Neuronal stem cell (in vitro differentiated cells): ENCODE measurements around the gene ZNF827.

Experiments
- DNase-seq: peaks from one replicate; pipeline ENCODE4 v3.0.0-alpha.2; 2013; ENCODE audit warnings: low spot score
- H2AFZ ChIP-seq: one replicate; pipeline ENCODE4 v1.6.1; 2013; ENCODE audit warnings: mild to moderate bottlenecking, low read length, inconsistent platforms
- H2AK5ac ChIP-seq: 2 replicates; pipeline ENCODE4 v1.6.1; 2013; ENCODE audit warnings: low read depth, mild to moderate bottlenecking, inconsistent platforms, low read length, moderate library complexity, mixed read lengths
- H2BK120ac ChIP-seq: 2 replicates; pipeline ENCODE4 v1.6.1; 2013; ENCODE audit warnings: low read depth, mild to moderate bottlenecking, inconsistent platforms, low read length, moderate library complexity, mixed read lengths
- H2BK12ac ChIP-seq: one replicate; pipeline ENCODE4 v1.6.1; 2013; ENCODE audit warnings: low read length, inconsistent platforms
- H2BK15ac ChIP-seq: 2 replicates; pipeline ENCODE4 v1.6.1; 2013; ENCODE audit warnings: mild to moderate bottlenecking, low read length, inconsistent platforms, mixed read lengths
- H2BK5ac ChIP-seq: one replicate; pipeline ENCODE4 v1.6.1; 2013; ENCODE audit warnings: inconsistent platforms, mild to moderate bottlenecking, low read length, moderate library complexity
- H3K14ac ChIP-seq: one replicate; pipeline ENCODE4 v1.6.1; 2013; ENCODE audit warnings: low read length, inconsistent platforms
- H3K18ac ChIP-seq: 2 replicates; pipeline ENCODE4 v1.6.1; 2013; ENCODE audit warnings: low read length, inconsistent platforms
- H3K23ac ChIP-seq: 2 replicates; pipeline ENCODE4 v1.6.1; 2013; ENCODE audit warnings: low read depth, mild to moderate bottlenecking, mixed read lengths, low read length, inconsistent platforms; ENCODE audit not compliant: poor library complexity
- H3K27ac ChIP-seq: replicated peaks from 3 replicates; pipeline ENCODE4 v1.5.1; 2013; ENCODE audit warnings: low read length, inconsistent platforms
- H3K27me3 ChIP-seq, 3 experiments: 2 replicates each; pipeline ENCODE4 v1.6.1; 2013; ENCODE audit warnings: low read length in 3 of 3, mild to moderate bottlenecking in 2 of 3, inconsistent platforms in 1 of 3, low read depth in 1 of 3, mixed read lengths in 1 of 3, moderate library complexity in 1 of 3; ENCODE audit not compliant: control insufficient read depth in 3 of 3, insufficient read depth in 3 of 3
- H3K36me3 ChIP-seq, 2 donors: replicated peaks in 1 of 2; 2 replicates each; pipeline ENCODE4 v1.6.1; 2013; ENCODE audit warnings: low read length in 2 of 2; ENCODE audit not compliant: control insufficient read depth in 2 of 2, insufficient read depth in 2 of 2
- H3K4ac ChIP-seq: 2 replicates; pipeline ENCODE4 v1.6.1; 2013; ENCODE audit warnings: inconsistent platforms, mild to moderate bottlenecking, low read length, moderate library complexity
- H3K4me1 ChIP-seq, 2 donors: 1 replicate in 1 of 2; 2 replicates in 1 of 2; pipeline ENCODE4 v1.6.1; 2013; ENCODE audit warnings: low read length in 2 of 2, low read depth in 1 of 2; ENCODE audit not compliant: control insufficient read depth in 2 of 2, insufficient read depth in 1 of 2
- H3K4me2 ChIP-seq: one replicate; pipeline ENCODE4 v1.6.1; 2013; ENCODE audit warnings: mild to moderate bottlenecking, low read length, inconsistent platforms; ENCODE audit not compliant: insufficient read depth, poor library complexity, severe bottlenecking
- H3K4me3 ChIP-seq, 2 donors: 2 replicates each; pipeline ENCODE4 v1.5.1; 2013; ENCODE audit warnings: low read length in 2 of 2, mild to moderate bottlenecking in 2 of 2, inconsistent platforms in 1 of 2, moderate library complexity in 1 of 2
- H3K79me1 ChIP-seq: one replicate; pipeline ENCODE4 v1.6.1; 2013; ENCODE audit warnings: low read depth, mild to moderate bottlenecking, inconsistent platforms, low read length, moderate library complexity
- H3K9ac ChIP-seq: one replicate; pipeline ENCODE4 v1.6.1; 2013; ENCODE audit warnings: mild to moderate bottlenecking, low read depth, low read length, inconsistent platforms; ENCODE audit not compliant: poor library complexity
- H3K9me3 ChIP-seq, 2 donors: replicated peaks in 1 of 2; 2 replicates each; pipeline versions ENCODE3 to v1.6.1; 2013; ENCODE audit warnings: low read length in 2 of 2, mild to moderate bottlenecking in 2 of 2, inconsistent platforms in 1 of 2, low read depth in 1 of 2, mixed read lengths in 1 of 2, moderate library complexity in 1 of 2; ENCODE audit not compliant: control insufficient read depth in 2 of 2, insufficient read depth in 1 of 2
- H4K8ac ChIP-seq: one replicate; pipeline ENCODE4 v1.6.1; 2013; ENCODE audit warnings: low read depth, mild to moderate bottlenecking, inconsistent platforms, low read length, moderate library complexity
- H4K91ac ChIP-seq: one replicate; pipeline ENCODE4 v1.6.1; 2013; ENCODE audit warnings: low read length, low read depth, mild to moderate bottlenecking, inconsistent platforms; ENCODE audit not compliant: poor library complexity
- WGBS, 2 donors: extraction: QIAGEN DNeasy Blood & Tissue Kit; methylation state at CpG; one replicate each; pipeline ENCODE4 v1.1.7; 2013; ENCODE audit warnings: missing lambda C conversion rate in 2 of 2, mixed read lengths in 1 of 2; ENCODE audit not compliant: insufficient read length in 2 of 2, insufficient replicate concordance in 1 of 2; ENCODE audit errors: extremely low coverage in 2 of 2; 5-methylcytosine and 5-hydroxymethylcytosine counted together

Gene ZNF827

DNA sequence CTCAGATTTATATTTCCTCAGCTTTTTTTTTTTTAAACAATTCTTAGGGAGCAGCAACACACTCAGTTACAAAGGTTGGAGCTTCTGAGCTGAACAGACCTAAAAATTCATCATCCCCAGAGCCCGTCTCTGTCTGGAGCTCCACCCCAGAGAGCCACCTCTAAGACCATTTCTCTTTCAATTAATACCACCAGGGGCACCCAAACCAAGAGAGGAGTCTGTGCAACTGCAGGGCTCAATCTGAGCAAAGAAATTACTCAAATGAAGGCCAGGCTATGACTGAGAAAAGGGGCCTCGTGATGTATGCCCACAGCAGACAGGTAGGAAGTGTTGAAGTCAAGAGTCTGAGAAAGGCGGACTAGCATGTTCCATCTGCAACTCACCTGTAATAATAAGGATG, 163.2 kb downstream of the ZNF827 start:
- H2BK15ac ChIP-seq: no peak overlapping the region
- H2AFZ ChIP-seq: no peak overlapping the region
- no CpG with 5 or more reads among the region's 3 CpGs for WGBS, 2 donors
- H3K4ac ChIP-seq: no peak overlapping the region
- no peak overlapping the region for H3K18ac ChIP-seq
- peaks cover 5 to 87% of the 10 kb centered on the region in 2 donors for H3K36me3 ChIP-seq
- DNase-seq: no peak
- H3K9me3 ChIP-seq: no peaks in the 10 kb centered on the region
- no peaks in the 10 kb centered on the region for H3K4me1 ChIP-seq
- H3K14ac ChIP-seq: no peak overlapping the region
- no peak overlapping the region for H4K8ac ChIP-seq
- H2BK12ac ChIP-seq: no peak overlapping the region
- H2BK120ac ChIP-seq: no peak overlapping the region
- H3K4me2 ChIP-seq: no peak overlapping the region
- no peak overlapping the region for H2AK5ac ChIP-seq
- H3K27ac ChIP-seq: no peak overlapping the region
- H3K9ac ChIP-seq: peak overlapping the region; percentile 63
- no peak overlapping the region for H3K4me3 ChIP-seq
- H2BK5ac ChIP-seq: no peak overlapping the region
- no peaks in the 10 kb centered on the region for H3K27me3 ChIP-seq
- H4K91ac ChIP-seq: no peak overlapping the region
- H3K79me1 ChIP-seq: no peaks in the 10 kb centered on the region
- no peak overlapping the region for H3K23ac ChIP-seq

DNA sequence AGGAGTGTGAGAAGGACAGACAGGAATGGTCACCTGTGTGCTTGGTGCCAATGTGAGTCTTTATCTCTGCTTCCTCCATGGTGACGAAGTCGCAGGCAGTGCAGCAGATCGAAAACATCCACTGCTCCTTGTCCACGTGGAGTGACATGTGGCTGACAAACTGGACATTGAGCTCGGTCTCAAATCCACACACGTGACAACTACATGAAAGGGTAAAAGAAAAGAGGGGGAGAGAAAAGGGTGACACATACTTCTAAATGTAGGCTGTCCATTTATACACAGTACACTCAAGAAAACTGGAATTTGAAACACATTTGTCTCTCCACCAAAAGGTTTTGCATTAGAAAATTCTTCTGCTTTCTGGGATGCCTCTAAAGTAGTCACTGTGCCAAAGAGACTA, 164.2 kb downstream of the ZNF827 start:
- no peak overlapping the region for H4K8ac ChIP-seq
- H3K14ac ChIP-seq: no peak overlapping the region
- H3K9ac ChIP-seq: no peak overlapping the region
- H3K23ac ChIP-seq: no peak overlapping the region
- no peak overlapping the region for H3K4ac ChIP-seq
- H2BK120ac ChIP-seq: no peak overlapping the region
- H4K91ac ChIP-seq: no peak overlapping the region
- no peak overlapping the region for H3K4me3 ChIP-seq
- no peak for DNase-seq
- H3K4me1 ChIP-seq: no peaks in the 10 kb centered on the region
- no peak overlapping the region for H2BK5ac ChIP-seq
- no peak overlapping the region for H3K4me2 ChIP-seq
- H3K18ac ChIP-seq: no peak overlapping the region
- H2AK5ac ChIP-seq: no peak overlapping the region
- H2AFZ ChIP-seq: no peak overlapping the region
- no peak overlapping the region for H3K27ac ChIP-seq
- H3K79me1 ChIP-seq: no peaks in the 10 kb centered on the region
- no peak overlapping the region for H2BK15ac ChIP-seq
- no peaks in the 10 kb centered on the region for H3K9me3 ChIP-seq
- H2BK12ac ChIP-seq: no peak overlapping the region
- no peaks in the 10 kb centered on the region for H3K27me3 ChIP-seq
- WGBS, 2 donors: no CpG with 5 or more reads among the region's 6 CpGs
- H3K36me3 ChIP-seq: peaks cover 6 to 86% of the 10 kb centered on the region in 2 donors

DNA sequence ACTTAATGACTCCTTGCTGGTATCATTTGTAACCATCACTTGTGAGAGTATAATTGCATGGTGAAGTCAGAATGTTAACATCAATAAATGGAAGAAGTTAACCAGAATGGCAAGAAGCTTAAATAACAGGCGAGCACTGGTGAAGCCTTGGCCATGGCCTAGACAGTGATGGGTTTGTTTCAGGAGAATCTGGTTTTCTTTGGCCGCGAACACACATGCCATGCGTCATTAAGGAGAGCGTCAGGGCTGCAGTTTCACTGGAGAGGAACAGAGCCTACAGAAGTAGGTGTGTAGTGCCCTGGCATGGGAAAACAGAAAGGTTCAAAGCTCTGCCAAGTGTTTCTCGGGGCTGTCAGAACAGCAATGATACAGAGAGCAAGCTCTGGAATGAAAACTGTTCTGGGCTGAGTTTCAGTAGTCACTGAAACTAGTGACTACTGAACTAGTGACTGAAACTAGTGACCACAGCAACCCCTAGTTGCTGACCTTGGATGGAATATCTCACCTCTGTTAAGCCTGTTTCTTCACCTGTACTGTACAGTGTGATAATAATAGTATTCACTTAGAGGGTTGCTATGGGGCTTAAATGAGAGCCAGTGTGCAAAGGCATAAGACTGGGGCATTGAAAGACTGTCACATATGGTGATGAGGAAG, 164.9 kb downstream of the ZNF827 start:
- Histone ChIP-seq H4K8ac (no peak overlapping the region), H3K14ac (no peak overlapping the region), H2BK12ac (no peak overlapping the region), H3K36me3 (peaks cover 7 to 84% of the 10 kb centered on the region in 2 donors), H2BK15ac (no peak overlapping the region), H3K4me3 (no peak overlapping the region), H3K9me3 (no peaks in the 10 kb centered on the region), H3K23ac (no peak overlapping the region), H3K9ac (no peak overlapping the region), H2BK120ac (no peak overlapping the region), H3K4ac (no peak overlapping the region), H4K91ac (no peak overlapping the region), H3K79me1 (no peaks in the 10 kb centered on the region), H2AFZ (no peak overlapping the region), H3K4me1 (no peaks in the 10 kb centered on the region), H2AK5ac (no peak overlapping the region), H3K27me3 (no peaks in the 10 kb centered on the region), H3K27ac (no peak overlapping the region), H3K4me2 (no peak overlapping the region), H2BK5ac (no peak overlapping the region), H3K18ac (no peak overlapping the region)
- no CpG with 5 or more reads among the region's 6 CpGs for WGBS, 2 donors
- DNase-seq: no peak

- Histone ChIP-seq H2AK5ac (no peak overlapping the region), H3K4ac (no peak overlapping the region), H3K79me1 (no peaks in the 10 kb centered on the region), H3K18ac (no peak overlapping the region), H3K36me3 (peaks cover 7 to 87% of the 10 kb centered on the region in 2 donors), H3K4me2 (no peak overlapping the region), H4K8ac (no peak overlapping the region), H3K27ac (no peak overlapping the region), H2BK5ac (no peak overlapping the region), H2AFZ (no peak overlapping the region), H4K91ac (no peak overlapping the region), H2BK15ac (no peak overlapping the region), H2BK12ac (no peak overlapping the region), H3K27me3 (no peaks in the 10 kb centered on the region), H2BK120ac (no peak overlapping the region), H3K4me3 (no peak overlapping the region), H3K9ac (no peak overlapping the region), H3K14ac (no peak overlapping the region), H3K23ac (no peak overlapping the region), H3K9me3 (peaks cover 0 to 6% of the 10 kb centered on the region in 2 donors), H3K4me1 (no peaks in the 10 kb centered on the region)
- no peak for DNase-seq
- no CpG with 5 or more reads among the region's 2 CpGs for WGBS, 2 donors
These were observed 166.3 kb downstream of the ZNF827 start for GRCh38 chr4:145772347-145772746.
